Prostate gland (tissue), 2 donors: ENCODE data around the gene BORA.

Experiments
- POLR2A ChIP-seq: fragments of 450-650 bp; IDR thresholded peaks from one replicate; pipeline ENCODE4 v1.6.1; 2016; ENCODE audit warnings: antibody characterized with exemption, mild to moderate bottlenecking
- TF ChIP-seq, protein P1 (sequence below), 4 experiments: fragments of 200-600 bp in 2 of 4; fragments of 450-650 bp in 2 of 4; sonication (generic) in 2 of 4; IDR thresholded peaks; 1 replicate in 3 of 4; 2 replicates in 1 of 4; pipeline ENCODE4 v1.5.1; 2016 to 2019; ENCODE audit warnings: antibody characterized with exemption in 4 of 4, mild to moderate bottlenecking in 2 of 4, moderate library complexity in 2 of 4

DNA sequence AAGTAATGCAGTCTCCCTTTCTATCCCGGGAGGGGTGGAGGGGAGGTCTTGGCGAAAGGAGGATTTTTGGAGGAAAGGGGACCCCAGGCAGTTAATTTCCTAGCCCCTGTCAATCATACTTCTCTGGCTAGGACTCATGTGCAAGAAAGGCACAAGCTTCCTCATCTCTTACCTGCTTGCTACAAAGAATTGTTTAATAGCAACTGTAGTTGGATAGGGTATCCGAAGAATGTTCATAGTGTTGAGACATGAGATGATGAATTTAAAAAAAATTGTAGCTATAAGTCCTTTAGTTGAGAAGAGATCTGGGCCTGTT, 525 bp downstream of the BORA start:
- TF ChIP-seq, protein P1, sequence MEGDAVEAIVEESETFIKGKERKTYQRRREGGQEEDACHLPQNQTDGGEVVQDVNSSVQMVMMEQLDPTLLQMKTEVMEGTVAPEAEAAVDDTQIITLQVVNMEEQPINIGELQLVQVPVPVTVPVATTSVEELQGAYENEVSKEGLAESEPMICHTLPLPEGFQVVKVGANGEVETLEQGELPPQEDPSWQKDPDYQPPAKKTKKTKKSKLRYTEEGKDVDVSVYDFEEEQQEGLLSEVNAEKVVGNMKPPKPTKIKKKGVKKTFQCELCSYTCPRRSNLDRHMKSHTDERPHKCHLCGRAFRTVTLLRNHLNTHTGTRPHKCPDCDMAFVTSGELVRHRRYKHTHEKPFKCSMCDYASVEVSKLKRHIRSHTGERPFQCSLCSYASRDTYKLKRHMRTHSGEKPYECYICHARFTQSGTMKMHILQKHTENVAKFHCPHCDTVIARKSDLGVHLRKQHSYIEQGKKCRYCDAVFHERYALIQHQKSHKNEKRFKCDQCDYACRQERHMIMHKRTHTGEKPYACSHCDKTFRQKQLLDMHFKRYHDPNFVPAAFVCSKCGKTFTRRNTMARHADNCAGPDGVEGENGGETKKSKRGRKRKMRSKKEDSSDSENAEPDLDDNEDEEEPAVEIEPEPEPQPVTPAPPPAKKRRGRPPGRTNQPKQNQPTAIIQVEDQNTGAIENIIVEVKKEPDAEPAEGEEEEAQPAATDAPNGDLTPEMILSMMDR (IDR thresholded peaks at IDR 0.05): no peak
- no peak for TF ChIP-seq POLR2A
